PC-3 (cell line): ENCODE data around the gene MRC2.

ENCODE experiments used
- CTCF ChIP-seq: fragments of 300-600 bp; sonication (generic); conservative IDR thresholded peaks from 2 replicates; pipeline ENCODE4 v1.5.1; 2017; ENCODE audit warnings: antibody characterized with exemption, low read depth, mild to moderate bottlenecking, low read length
- EZH2 ChIP-seq: fragments of 300-600 bp; sonication (generic); IDR thresholded peaks from one replicate; pipeline ENCODE4 v1.6.1; 2017; ENCODE audit warnings: antibody characterized with exemption, mild to moderate bottlenecking, low read length; ENCODE audit not compliant: unreplicated experiment
- EZH2phosphoT487 ChIP-seq: fragments of 300-600 bp; sonication (generic); IDR thresholded peaks from 2 replicates; pipeline ENCODE4 v1.6.1; 2018; ENCODE audit warnings: mild to moderate bottlenecking, antibody characterized with exemption, low read length, borderline replicate concordance

- TF ChIP-seq EZH2 (no peak), EZH2phosphoT487 (no peak), CTCF (no peak)
Measured at GRCh38 chr17:62723842-62724241, 96.4 kb downstream of the MRC2 start.
